ENCODE measurements around the gene FAM171A2. TPM values are rescaled to one million over a fixed set of nuclear protein-coding genes. Genes with fewer than 3 reads are reported as not detected.

Gene FAM171A2
- total and polyA plus RNA-seq, 10 of the 15 experiments (the other 5 are each of a cell fraction or from before 2014, with no cell fraction given) = 0.08 to 1.7 (median 0.27) TPM; not detected in 2

GRCh38 chr17:44400226-44400847, 36.7 kb upstream of the FAM171A2 start:
- DNase-seq (ENCODE audit: low read depth, low spot score) (no peak), ATAC-seq (peak; percentile 60), FAIRE-seq (peak; percentile 27)
- no peaks in the 10 kb centered on the region for H3K9me3 ChIP-seq (replicated peaks; ENCODE audit: control insufficient read depth, insufficient read depth, low read length)
- no TSS peak for BruUV-seq (replicated peaks)
- ChIA-PET SMC1A (ENCODE audit: uncharacterized antibody, unreplicated experiment) (interaction anchor here (0.6 to 3.3 kb wide), 5 partner anchors 9 to 123 kb away, joined by 3 to 16 read pairs (median 4); no protein-coding TSS in a partner anchor), RAD21 (ENCODE audit: unreplicated experiment) (interaction anchor here (5.3 kb wide), 1 partner anchor 123 kb away, joined by 31 read pairs; no protein-coding TSS in a partner anchor), CTCF (interaction anchor here (1.1 to 8.1 kb wide), 6 partner anchors 23 to 421 kb away, joined by 3 to 97 read pairs (median 4); no protein-coding TSS in a partner anchor), POLR2A (interaction anchor here (0.5 to 1.5 kb wide), 2 partner anchors 42 to 260 kb away, joined by 4 to 5 read pairs; no protein-coding TSS in a partner anchor)
- in situ Hi-C loops (cut with MboI) = no loop called here
- 45% methylated on average over 3 of the region's 3 CpGs for WGBS (ENCODE audit: insufficient coverage, insufficient replicate concordance, low lambda C conversion rate, missing lambda C conversion rate)
- H3K4me1 ChIP-seq (ENCODE audit: control insufficient read depth, insufficient read depth, low read length) = peaks cover 11% of the 10 kb centered on the region
- H3K27ac ChIP-seq (ENCODE audit: control insufficient read depth, insufficient read depth) = no peak overlapping the region; the same call in 1 of the 2 replicates
- H4K20me1 ChIP-seq (ENCODE audit: control insufficient read depth, insufficient read depth) = no peaks in the 10 kb centered on the region
- H3K36me3 ChIP-seq (ENCODE audit: control insufficient read depth in 2 of 2, insufficient read depth in 2 of 2, low read length in 1 of 2) = peaks cover 19 to 37% of the 10 kb centered on the region in 2 experiments
- no peak overlapping the region for H2AFZ ChIP-seq (ENCODE audit: control insufficient read depth, low read depth, low read length)
- H3K4me3 ChIP-seq = no peak overlapping the region
- intact Hi-C loops (cut with micrococcal nuclease; ENCODE audit: unreplicated experiment) = loop anchor here (1.0 kb wide), 1 partner anchor 123 kb away; no protein-coding TSS in a partner anchor
- H3K79me2 ChIP-seq (ENCODE audit: control insufficient read depth, insufficient read depth, low read length) = no peaks in the 10 kb centered on the region
- H3K27me3 ChIP-seq (replicated peaks in 1 of 2; ENCODE audit: control insufficient read depth in 2 of 2, insufficient read depth in 2 of 2, low read length in 1 of 2) = no peaks in the 10 kb centered on the region
- H3K4me2 ChIP-seq (ENCODE audit: control insufficient read depth, insufficient read depth) = no peak overlapping the region
- TF ChIP-seq POLR2AphosphoS5 (IDR thresholded peaks at IDR 0.05; ENCODE audit: low read length) = no peak
- peak; percentile 51 to 55 (median 54); a peak in 5 of 6 replicates for TF ChIP-seq CTCF (IDR thresholded peaks at IDR 0.05 in 2 of 3, conservative IDR thresholded peaks at IDR 0.05 in 1 of 3; ENCODE audit: control insufficient read depth in 2 of 3, extremely low read depth in 1 of 3, insufficient read depth in 1 of 3, low read depth in 3 of 3, low read length in 3 of 3)
- peak; percentile 59 for TF ChIP-seq SMC3 (IDR thresholded peaks at IDR 0.05; ENCODE audit: borderline replicate concordance, low read length)
- peak; percentile 67 for TF ChIP-seq RAD21 (IDR thresholded peaks at IDR 0.05; ENCODE audit: insufficient read depth, low read depth, low read length)
- no peak overlapping the region for H3K9ac ChIP-seq (ENCODE audit: control insufficient read depth, insufficient read depth, low read length)
